Lower leg skin (tissue), 4 donors: ENCODE measurements around the gene A2M. TPM values are rescaled to one million over a fixed set of nuclear protein-coding genes. Genes with fewer than 3 reads are reported as not detected.

ENCODE experiments used
- DNase-seq, 2 donors: peaks; one replicate each; pipeline ENCODE4 v3.0.0-alpha.2; 2019; ENCODE audit warnings: low spot score in 2 of 2
- H3K4me3 ChIP-seq: fragments of 200-600 bp; sonication (generic); 2 replicates; pipeline ENCODE4 v1.5.1; 2017; ENCODE audit warnings: mild to moderate bottlenecking, low read depth; ENCODE audit not compliant: poor library complexity, severe bottlenecking
- POLR2A ChIP-seq, 2 donors: fragments of 450-650 bp; IDR thresholded peaks; one replicate each; pipeline ENCODE4 v1.6.1; 2016 to 2017; ENCODE audit warnings: antibody characterized with exemption in 2 of 2, mild to moderate bottlenecking in 1 of 2, moderate library complexity in 1 of 2
- WGBS, 2 donors: methylation state at CpG; one replicate each; pipeline ENCODE4 v1.1.5; 2018; 5-methylcytosine and 5-hydroxymethylcytosine counted together
- intact Hi-C: fragments of 100-400 bp; cut with DNase I; formaldehyde crosslinking; loops from one replicate; pipeline ENCODE4 v1.15.0; 2023; ENCODE audit warnings: low total_unique reads
- total RNA-seq, 4 donors: library from RNA; depleted of rRNA; stranded (reverse); fragments of >200 nt; gene quantifications; one replicate each; pipeline ENCODE4 v1.1.0, GENCODE V29; 2016
- TF ChIP-seq, protein P1 (sequence below), 3 donors: fragments of 450-650 bp; IDR thresholded peaks; one replicate each; pipeline ENCODE4 v1.5.1; 2016; ENCODE audit warnings: antibody characterized with exemption in 3 of 3, mild to moderate bottlenecking in 3 of 3, moderate library complexity in 2 of 3

A2M gene
- total RNA-seq, 4 donors from 2014 or later: 32.9 to 123 (median 49.6) TPM

DNA sequence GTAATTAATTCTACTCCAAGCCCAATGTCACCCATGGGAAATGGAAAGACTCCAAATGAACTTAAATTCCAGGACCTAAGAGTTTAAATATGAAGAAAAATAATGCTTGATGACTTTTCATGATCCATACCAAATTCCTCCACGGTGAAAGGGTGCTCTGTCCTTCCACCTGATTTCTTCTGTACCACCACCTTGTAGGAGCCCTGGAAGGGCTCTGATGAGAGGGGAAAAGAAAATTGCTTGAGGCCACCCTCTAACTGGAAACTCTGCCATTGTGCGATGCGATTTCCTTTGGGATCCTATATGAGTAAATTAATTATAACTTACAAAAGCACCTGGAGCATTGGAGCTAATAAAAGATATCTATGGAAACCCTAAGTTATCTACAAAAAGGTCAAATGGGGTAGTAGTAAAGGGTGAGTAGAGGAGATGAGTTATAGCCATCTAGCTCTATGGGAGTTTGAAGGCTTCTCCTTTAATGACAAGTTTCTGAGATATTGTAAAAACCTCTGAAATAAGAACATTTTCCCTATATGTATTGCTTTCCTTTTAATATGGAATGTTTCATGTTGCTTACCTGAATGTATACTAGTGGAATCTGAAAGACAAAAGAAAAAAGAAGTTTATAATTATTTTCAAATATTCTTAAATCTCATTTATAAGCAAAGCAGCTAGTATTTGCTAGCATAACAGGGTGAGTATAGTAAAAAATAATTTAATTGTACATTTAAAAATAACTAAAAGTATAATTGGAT is 5.8 kb downstream of the A2M start:
- 90% methylated on average over 3 of the region's 3 CpGs for WGBS, 2 donors
- no peak for DNase-seq
- no peak overlapping the region for H3K4me3 ChIP-seq
- intact Hi-C loops: no loop called here
- TF ChIP-seq, protein P1, sequence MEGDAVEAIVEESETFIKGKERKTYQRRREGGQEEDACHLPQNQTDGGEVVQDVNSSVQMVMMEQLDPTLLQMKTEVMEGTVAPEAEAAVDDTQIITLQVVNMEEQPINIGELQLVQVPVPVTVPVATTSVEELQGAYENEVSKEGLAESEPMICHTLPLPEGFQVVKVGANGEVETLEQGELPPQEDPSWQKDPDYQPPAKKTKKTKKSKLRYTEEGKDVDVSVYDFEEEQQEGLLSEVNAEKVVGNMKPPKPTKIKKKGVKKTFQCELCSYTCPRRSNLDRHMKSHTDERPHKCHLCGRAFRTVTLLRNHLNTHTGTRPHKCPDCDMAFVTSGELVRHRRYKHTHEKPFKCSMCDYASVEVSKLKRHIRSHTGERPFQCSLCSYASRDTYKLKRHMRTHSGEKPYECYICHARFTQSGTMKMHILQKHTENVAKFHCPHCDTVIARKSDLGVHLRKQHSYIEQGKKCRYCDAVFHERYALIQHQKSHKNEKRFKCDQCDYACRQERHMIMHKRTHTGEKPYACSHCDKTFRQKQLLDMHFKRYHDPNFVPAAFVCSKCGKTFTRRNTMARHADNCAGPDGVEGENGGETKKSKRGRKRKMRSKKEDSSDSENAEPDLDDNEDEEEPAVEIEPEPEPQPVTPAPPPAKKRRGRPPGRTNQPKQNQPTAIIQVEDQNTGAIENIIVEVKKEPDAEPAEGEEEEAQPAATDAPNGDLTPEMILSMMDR (IDR thresholded peaks at IDR 0.05): no peak
- TF ChIP-seq POLR2A (IDR thresholded peaks at IDR 0.05): no peak

DNA sequence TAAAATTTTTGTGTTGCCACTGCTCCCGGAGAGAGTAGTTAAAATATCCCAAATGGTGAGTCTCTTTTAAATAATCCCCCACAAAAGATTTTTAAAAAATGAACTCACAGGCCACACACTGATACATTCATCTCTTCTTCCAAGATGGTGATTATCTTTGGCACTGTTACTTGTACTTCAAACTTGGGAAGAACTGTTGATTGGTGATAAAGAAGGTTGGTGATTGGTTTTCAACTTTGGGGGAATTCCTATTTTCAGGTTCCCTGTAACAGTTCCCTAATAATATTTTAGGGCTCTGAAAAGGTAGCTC is 6.6 kb downstream of the A2M start:
- WGBS, 2 donors: 93 to 94% methylated on average over 1 of the region's 1 CpG
- DNase-seq: no peak
- no peak overlapping the region for H3K4me3 ChIP-seq
- intact Hi-C loops: no loop called here
- TF ChIP-seq POLR2A (IDR thresholded peaks at IDR 0.05): no peak
- TF ChIP-seq, protein P1 (IDR thresholded peaks at IDR 0.05): no peak

DNA sequence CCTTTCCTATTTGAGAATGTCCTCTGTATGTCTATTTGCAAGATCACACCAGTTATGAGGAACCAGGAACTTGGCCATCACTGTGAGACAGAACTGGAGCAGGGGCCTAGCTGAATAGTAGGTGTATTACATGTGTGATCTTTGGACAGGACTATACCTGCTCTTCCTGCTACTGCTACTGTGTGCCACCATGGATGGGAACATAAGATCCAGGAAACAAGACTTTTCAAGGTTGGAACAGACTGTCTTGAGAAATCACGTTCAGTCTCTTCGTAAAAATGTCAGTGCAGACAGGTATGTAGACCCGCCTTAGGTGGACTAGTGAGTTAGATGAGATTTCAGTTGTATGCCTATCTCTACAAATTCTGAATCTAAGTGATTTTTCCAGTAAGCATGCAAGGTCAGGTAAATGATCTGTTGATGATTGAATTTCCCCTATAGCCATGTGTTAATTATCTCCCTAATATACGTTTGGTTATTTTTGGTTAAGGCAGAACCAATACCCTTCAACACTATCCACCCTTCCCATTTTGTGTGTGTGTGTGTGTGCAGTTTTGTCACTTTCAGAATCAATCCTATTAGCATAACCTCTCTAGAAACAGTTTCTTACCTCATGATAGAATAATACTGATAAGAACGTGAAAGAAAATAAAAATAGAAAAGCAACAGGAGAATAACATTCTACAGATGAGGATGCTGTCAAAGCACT is 7.1 kb downstream of the A2M start:
- TF ChIP-seq POLR2A (IDR thresholded peaks at IDR 0.05): no peak
- no peak for DNase-seq
- intact Hi-C loops: no loop called here
- WGBS, 2 donors: 74 to 76% methylated on average over 5 of the region's 5 CpGs
- H3K4me3 ChIP-seq: no peak overlapping the region

DNA sequence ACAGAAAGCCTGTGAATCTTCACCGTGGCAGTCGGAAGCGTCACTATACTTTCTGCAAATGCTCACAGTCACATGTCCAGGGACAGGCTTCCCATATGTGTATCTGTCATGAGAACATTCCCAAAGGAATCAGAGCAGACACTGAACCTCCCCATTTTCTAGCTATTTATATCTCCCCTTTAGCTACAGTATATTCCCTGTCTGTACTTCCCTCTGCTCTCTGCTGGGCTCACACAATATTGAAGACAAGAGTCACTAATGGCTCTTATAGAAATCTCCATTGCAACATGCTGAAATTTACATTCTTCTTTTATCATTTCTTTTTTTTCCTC is 8.2 kb downstream of the A2M start:
- 67 to 86% methylated on average over 3 of the region's 3 CpGs for WGBS, 2 donors
- intact Hi-C loops: no loop called here
- no peak for TF ChIP-seq POLR2A (IDR thresholded peaks at IDR 0.05)
- TF ChIP-seq, protein P1 (IDR thresholded peaks at IDR 0.05): no peak
- H3K4me3 ChIP-seq: no peak overlapping the region
- no peak for DNase-seq

DNA sequence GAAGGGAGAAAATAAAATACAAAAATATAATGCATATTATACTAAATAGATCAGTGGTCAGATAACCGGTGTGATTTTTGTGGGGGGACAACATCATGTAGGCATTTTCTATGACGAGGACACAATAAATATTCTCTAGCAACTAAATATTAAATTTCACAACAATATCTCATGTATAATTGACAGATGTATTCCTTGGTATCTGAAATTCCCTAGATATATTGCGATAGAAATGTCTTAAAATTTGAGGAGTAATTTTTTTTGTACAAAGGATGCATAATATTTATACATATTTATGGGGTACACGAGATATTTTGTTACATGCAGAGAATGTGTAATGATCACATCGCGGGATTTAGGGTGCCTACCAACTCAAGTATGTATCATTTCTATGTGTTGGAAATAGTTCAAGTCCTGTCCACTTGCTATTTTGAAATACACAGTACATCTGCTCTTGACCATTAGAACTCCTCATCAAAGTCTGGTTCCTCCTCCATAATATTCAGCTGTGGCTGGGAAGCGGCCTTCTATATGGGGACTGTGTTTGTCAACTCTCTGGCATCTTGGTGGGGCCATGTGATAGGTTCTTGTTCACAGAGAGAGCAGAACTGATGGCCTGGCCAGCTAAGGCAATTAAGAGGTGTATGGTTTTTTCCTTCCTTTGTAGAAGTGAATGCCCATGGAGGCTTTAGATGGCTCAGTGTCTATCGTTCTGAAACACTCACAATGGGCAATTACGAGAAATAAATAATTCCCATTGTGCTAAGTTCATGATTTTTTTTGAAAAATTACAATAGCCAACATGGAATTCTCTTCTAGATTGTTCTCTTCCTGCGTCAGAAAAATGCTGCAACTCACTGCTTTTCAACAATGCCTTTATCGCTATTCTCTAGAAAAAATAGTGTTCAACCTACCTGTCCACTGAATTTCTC is 8.8 kb downstream of the A2M start:
- intact Hi-C loops: no loop called here

More for the DNA sequence above, 8.8 kb downstream of the A2M start:
- H3K4me3 ChIP-seq: no peak overlapping the region
- TF ChIP-seq, protein P1 (IDR thresholded peaks at IDR 0.05): no peak
- no peak for TF ChIP-seq POLR2A (IDR thresholded peaks at IDR 0.05)
- 90 to 94% methylated on average over 11 of the region's 11 CpGs for WGBS, 2 donors
- no peak for DNase-seq
